Endothelial cell of umbilical vein (primary cell): ENCODE data around the gene ADGRD2. TPM values are rescaled to one million over a fixed set of nuclear protein-coding genes. Genes with fewer than 3 reads are reported as not detected.

Experiments
- BruUV-seq: library from RNA; stranded (reverse); fragments of 400-500 nt; replicated peaks from 2 replicates; lab custom pipeline; 2021; lab: Mats Ljungman, UMichigan
- CTCF ChIA-PET: fragments of 300-600, 350-600 bp; sonication (Branson Sonifier 250); formaldehyde crosslinking; loops from one replicate; lab custom pipeline; 2021; ENCODE audit warnings: antibody characterized with exemption, inconsistent platforms; lab: Charles Lee
- POLR2A ChIA-PET: fragments of 300-600, 350-600 bp; sonication (Branson Sonifier 250); formaldehyde crosslinking; loops from one replicate; lab custom pipeline; 2021; ENCODE audit warnings: antibody characterized with exemption, inconsistent platforms; lab: Charles Lee
- DNase-seq: peaks from one replicate; pipeline ENCODE4 v3.0.0-alpha.2; 2011; ENCODE audit warnings: low read depth, low spot score
- FAIRE-seq: peaks from 2 replicates; lab custom pipeline; 2011; peaks lifted over from hg19 to GRCh38; lab: Jason Lieb, UNC
- H2AFZ ChIP-seq: 2 replicates; pipeline ENCODE4 v1.6.0; 2012; ENCODE audit warnings: low read depth, low read length, control low read depth, inconsistent platforms
- H3K27ac ChIP-seq: 2 replicates; pipeline ENCODE4 v1.5.1; 2011; ENCODE audit warnings: low read depth, mild to moderate bottlenecking, control low read depth, low read length, moderate library complexity; ENCODE audit not compliant: insufficient read depth
- H3K27me3 ChIP-seq, 2 experiments: 2 replicates each; pipeline versions ENCODE4 v1.6.0 to v1.6.1; 2011; ENCODE audit warnings: low read length in 2 of 2, mixed read lengths in 1 of 2; ENCODE audit not compliant: control insufficient read depth in 2 of 2, insufficient read depth in 2 of 2
- H3K36me3 ChIP-seq, 2 experiments: 2 replicates in 1 of 2; 3 replicates in 1 of 2; pipeline ENCODE4 v1.5.1; 2011; ENCODE audit warnings: low read length in 2 of 2, mild to moderate bottlenecking in 1 of 2, moderate library complexity in 1 of 2; ENCODE audit not compliant: control insufficient read depth in 2 of 2, insufficient read depth in 2 of 2; ENCODE audit errors: extremely low read depth in 1 of 2
- H3K4me1 ChIP-seq: 3 replicates; pipeline ENCODE4 v1.5.1; 2011; ENCODE audit warnings: mild to moderate bottlenecking, low read length; ENCODE audit not compliant: control insufficient read depth, insufficient read depth; ENCODE audit errors: extremely low read depth
- H3K4me2 ChIP-seq: 2 replicates; pipeline ENCODE4 v1.6.1; 2011; ENCODE audit warnings: low read length, control low read depth, mixed read lengths; ENCODE audit not compliant: insufficient read depth
- H3K4me3 ChIP-seq, 3 experiments: fragments of 200-600 bp in 1 of 3; sonication (generic), shearing (Covaris generic) in 1 of 3; replicated peaks in 1 of 3; 2 replicates each; pipeline ENCODE4 v1.5.1; 2011 to 2016; ENCODE audit warnings: control low read depth in 3 of 3, low read length in 3 of 3, mild to moderate bottlenecking in 2 of 3, inconsistent platforms in 1 of 3, low read depth in 1 of 3, moderate library complexity in 1 of 3; ENCODE audit not compliant: insufficient read depth in 1 of 3
- H3K79me2 ChIP-seq: 2 replicates; pipeline ENCODE4 v1.6.0; 2012; ENCODE audit warnings: low read length, inconsistent platforms; ENCODE audit not compliant: control insufficient read depth, insufficient read depth
- H3K9ac ChIP-seq: replicated peaks from 2 replicates; pipeline ENCODE3; 2011; ENCODE audit warnings: low read length, control low read depth; ENCODE audit not compliant: insufficient read depth; ENCODE audit errors: extremely low read depth
- H3K9me1 ChIP-seq: replicated peaks from 3 replicates; pipeline ENCODE4 v1.6.0; 2011; ENCODE audit warnings: mild to moderate bottlenecking, low read length; ENCODE audit not compliant: control insufficient read depth, insufficient read depth; ENCODE audit errors: extremely low read depth
- H3K9me3 ChIP-seq: replicated peaks from 2 replicates; pipeline ENCODE4 v1.5.1; 2012; ENCODE audit warnings: low read length, inconsistent platforms; ENCODE audit not compliant: control insufficient read depth, insufficient read depth
- H4K20me1 ChIP-seq: replicated peaks from 2 replicates; pipeline ENCODE3; 2011; ENCODE audit warnings: mild to moderate bottlenecking, low read length; ENCODE audit not compliant: control insufficient read depth, insufficient read depth; ENCODE audit errors: extremely low read depth
- CTCF ChIP-seq, 2 donors: IDR thresholded peaks; 1 replicate in 1 of 2; 2 replicates in 1 of 2; pipeline ENCODE4 v1.5.1; 2011; ENCODE audit warnings: low read length in 2 of 2, mild to moderate bottlenecking in 2 of 2, moderate library complexity in 2 of 2, control low read depth in 1 of 2, inconsistent platforms in 1 of 2, low read depth in 1 of 2; ENCODE audit not compliant: insufficient read depth in 1 of 2; ENCODE audit errors: extremely low read depth in 1 of 2
- EZH2 ChIP-seq: IDR thresholded peaks from 2 replicates; pipeline ENCODE4 v1.6.1; 2012; ENCODE audit warnings: borderline replicate concordance, low read depth, mild to moderate bottlenecking, moderate library complexity, low read length, inconsistent platforms; ENCODE audit not compliant: severe bottlenecking
- MAX ChIP-seq: IDR thresholded peaks from 2 replicates; pipeline ENCODE4 v1.6.1; 2011; ENCODE audit not compliant: insufficient read depth, insufficient read length
- dilution Hi-C: fragments of 300-500 bp; cut with MboI; formaldehyde crosslinking; loops from one replicate; pipeline ENCODE4 v1.15.0; 2019; ENCODE audit warnings: low sequenced_read_pairs; ENCODE audit not compliant: extremely low pct_ligation_motif_present
- intact Hi-C: fragments of 100-400 bp; cut with micrococcal nuclease; formaldehyde crosslinking; loops from one replicate; pipeline ENCODE4 v1.10.0; 2022
- polyA plus RNA-seq, 4 experiments: library from polyadenylated mRNA; depleted of rRNA in 3 of 4; stranded (reverse) in 3 of 4; unstranded in 1 of 4; fragments of >200 nt; gene quantifications; 2 replicates each; pipeline versions ENCODE4 v1.2.1 to v1.2.3, GENCODE V29; 2011 to 2012; ENCODE audit warnings: missing spikeins in 1 of 4
- total RNA-seq: library from RNA; stranded (reverse); gene quantifications from 2 replicates; pipeline ENCODE4 v1.2.3, GENCODE V29; 2021

Gene ADGRD2
- total and polyA plus RNA-seq, 2 donors (not counting 3 experiments of a cell fraction or from before 2014, with no cell fraction given): not detected

- Histone ChIP-seq H3K9me3 (no peaks in the 10 kb centered on the region), H3K27ac (no peak overlapping the region), H3K27me3 (peaks cover 24 to 31% of the 10 kb centered on the region in 2 experiments), H3K9ac (no peak overlapping the region), H3K4me1 (no peaks in the 10 kb centered on the region), H3K36me3 (no peaks in the 10 kb centered on the region), H4K20me1 (no peaks in the 10 kb centered on the region), H3K4me2 (no peak overlapping the region), H2AFZ (no peak overlapping the region), H3K9me1 (no peaks in the 10 kb centered on the region), H3K79me2 (no peaks in the 10 kb centered on the region), H3K4me3 (no peak overlapping the region)
- FAIRE-seq (no peak), DNase-seq (no peak)
- dilution Hi-C loops: no loop called here
- TF ChIP-seq EZH2: peak; percentile 80
- TF ChIP-seq CTCF (IDR thresholded peaks at IDR 0.05; ENCODE audit: extremely low read depth in 1 of 2, insufficient read depth in 1 of 2, low read depth in 1 of 2, low read length in 2 of 2): no peak
- no peak for TF ChIP-seq MAX
- ChIA-PET CTCF (interaction anchor here (1.0 to 2.4 kb wide), 4 partner anchors 9 to 50 kb away, joined by 3 to 9 read pairs (median 6); no protein-coding TSS in a partner anchor), POLR2A (interaction anchor here (0.7 kb wide), 1 partner anchor 1832 kb away, joined by 4 read pairs; no protein-coding TSS in a partner anchor)
- intact Hi-C loops: no loop called here
- BruUV-seq: no TSS peak
These were observed 37.3 kb downstream of the ADGRD2 start for GRCh38 chr9:124487260-124488182.
